ENCODE data around the gene ZNF385B. TPM values are rescaled to one million over a fixed set of nuclear protein-coding genes. Genes with fewer than 3 reads are reported as not detected.

The ZNF385B gene
- total and polyA plus RNA-seq, 10 of the 15 experiments (the other 5 are each of a cell fraction or from before 2014, with no cell fraction given): not detected

DNA sequence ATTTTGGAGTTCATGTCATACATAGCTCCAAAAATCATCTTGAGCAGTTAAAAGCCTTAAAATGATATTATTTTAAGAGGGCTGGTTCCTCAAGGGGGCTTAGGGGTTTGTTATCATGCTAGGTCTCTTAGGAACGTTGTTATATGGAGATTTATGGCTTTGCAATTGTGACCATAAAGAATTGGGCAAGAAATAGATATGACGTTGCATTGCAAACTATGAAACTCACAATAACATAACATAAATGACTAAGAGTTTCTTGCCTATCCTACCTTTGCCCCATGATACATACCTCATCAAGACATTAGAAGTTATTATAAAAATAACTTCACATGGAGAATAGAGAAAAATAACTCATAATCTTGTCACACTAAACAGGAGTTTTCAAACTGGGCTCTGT, 390.4 kb downstream of the ZNF385B start (continued):
- TF ChIP-seq, protein P1, sequence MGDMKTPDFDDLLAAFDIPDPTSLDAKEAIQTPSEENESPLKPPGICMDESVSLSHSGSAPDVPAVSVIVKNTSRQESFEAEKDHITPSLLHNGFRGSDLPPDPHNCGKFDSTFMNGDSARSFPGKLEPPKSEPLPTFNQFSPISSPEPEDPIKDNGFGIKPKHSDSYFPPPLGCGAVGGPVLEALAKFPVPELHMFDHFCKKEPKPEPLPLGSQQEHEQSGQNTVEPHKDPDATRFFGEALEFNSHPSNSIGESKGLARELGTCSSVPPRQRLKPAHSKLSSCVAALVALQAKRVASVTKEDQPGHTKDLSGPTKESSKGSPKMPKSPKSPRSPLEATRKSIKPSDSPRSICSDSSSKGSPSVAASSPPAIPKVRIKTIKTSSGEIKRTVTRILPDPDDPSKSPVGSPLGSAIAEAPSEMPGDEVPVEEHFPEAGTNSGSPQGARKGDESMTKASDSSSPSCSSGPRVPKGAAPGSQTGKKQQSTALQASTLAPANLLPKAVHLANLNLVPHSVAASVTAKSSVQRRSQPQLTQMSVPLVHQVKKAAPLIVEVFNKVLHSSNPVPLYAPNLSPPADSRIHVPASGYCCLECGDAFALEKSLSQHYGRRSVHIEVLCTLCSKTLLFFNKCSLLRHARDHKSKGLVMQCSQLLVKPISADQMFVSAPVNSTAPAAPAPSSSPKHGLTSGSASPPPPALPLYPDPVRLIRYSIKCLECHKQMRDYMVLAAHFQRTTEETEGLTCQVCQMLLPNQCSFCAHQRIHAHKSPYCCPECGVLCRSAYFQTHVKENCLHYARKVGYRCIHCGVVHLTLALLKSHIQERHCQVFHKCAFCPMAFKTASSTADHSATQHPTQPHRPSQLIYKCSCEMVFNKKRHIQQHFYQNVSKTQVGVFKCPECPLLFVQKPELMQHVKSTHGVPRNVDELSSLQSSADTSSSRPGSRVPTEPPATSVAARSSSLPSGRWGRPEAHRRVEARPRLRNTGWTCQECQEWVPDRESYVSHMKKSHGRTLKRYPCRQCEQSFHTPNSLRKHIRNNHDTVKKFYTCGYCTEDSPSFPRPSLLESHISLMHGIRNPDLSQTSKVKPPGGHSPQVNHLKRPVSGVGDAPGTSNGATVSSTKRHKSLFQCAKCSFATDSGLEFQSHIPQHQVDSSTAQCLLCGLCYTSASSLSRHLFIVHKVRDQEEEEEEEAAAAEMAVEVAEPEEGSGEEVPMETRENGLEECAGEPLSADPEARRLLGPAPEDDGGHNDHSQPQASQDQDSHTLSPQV (IDR thresholded peaks at IDR 0.05): no peak
- TF ChIP-seq FOXM1 (IDR thresholded peaks at IDR 0.05; ENCODE audit: low read depth, low read length) (no peak), BACH1 (IDR thresholded peaks at IDR 0.05; ENCODE audit: borderline replicate concordance) (no peak)
- TF ChIP-seq, protein P2, sequence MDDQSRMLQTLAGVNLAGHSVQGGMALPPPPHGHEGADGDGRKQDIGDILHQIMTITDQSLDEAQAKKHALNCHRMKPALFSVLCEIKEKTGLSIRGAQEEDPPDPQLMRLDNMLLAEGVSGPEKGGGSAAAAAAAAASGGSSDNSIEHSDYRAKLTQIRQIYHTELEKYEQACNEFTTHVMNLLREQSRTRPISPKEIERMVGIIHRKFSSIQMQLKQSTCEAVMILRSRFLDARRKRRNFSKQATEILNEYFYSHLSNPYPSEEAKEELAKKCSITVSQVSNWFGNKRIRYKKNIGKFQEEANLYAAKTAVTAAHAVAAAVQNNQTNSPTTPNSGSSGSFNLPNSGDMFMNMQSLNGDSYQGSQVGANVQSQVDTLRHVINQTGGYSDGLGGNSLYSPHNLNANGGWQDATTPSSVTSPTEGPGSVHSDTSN (IDR thresholded peaks at IDR 0.05; ENCODE audit: insufficient replicate concordance, low read depth, low read length): no peak

DNA sequence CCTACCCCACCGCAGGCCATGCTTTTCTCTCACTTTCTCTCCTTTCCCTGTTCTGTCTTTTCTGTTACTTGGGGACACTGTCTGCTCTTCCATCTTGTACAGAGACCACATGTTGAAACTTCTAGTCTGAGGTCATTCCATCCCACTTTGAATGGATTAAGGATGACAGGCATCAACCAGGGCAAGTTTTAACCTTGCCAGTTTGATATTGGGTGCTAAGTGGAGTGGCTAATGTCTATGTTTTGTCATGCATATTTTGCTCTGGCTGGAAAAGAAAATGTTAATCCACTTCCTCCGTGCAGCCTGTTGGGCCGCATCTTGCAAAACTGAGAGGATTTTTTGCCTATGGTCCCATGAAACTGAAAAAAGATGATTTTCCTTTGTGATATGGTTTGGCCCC, 391.3 kb downstream of the ZNF385B start:
- no TSS peak for BruUV-seq (replicated peaks)
- FAIRE-seq: no peak

More for the DNA sequence above, 391.3 kb downstream of the ZNF385B start:
- no peaks in the 10 kb centered on the region for H3K27me3 ChIP-seq (replicated peaks in 1 of 2; ENCODE audit: control insufficient read depth in 2 of 2, insufficient read depth in 2 of 2, low read length in 1 of 2)
- TF ChIP-seq, protein P3, sequence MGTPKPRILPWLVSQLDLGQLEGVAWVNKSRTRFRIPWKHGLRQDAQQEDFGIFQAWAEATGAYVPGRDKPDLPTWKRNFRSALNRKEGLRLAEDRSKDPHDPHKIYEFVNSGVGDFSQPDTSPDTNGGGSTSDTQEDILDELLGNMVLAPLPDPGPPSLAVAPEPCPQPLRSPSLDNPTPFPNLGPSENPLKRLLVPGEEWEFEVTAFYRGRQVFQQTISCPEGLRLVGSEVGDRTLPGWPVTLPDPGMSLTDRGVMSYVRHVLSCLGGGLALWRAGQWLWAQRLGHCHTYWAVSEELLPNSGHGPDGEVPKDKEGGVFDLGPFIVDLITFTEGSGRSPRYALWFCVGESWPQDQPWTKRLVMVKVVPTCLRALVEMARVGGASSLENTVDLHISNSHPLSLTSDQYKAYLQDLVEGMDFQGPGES (IDR thresholded peaks at IDR 0.05): no peak
- TF ChIP-seq, protein P4, sequence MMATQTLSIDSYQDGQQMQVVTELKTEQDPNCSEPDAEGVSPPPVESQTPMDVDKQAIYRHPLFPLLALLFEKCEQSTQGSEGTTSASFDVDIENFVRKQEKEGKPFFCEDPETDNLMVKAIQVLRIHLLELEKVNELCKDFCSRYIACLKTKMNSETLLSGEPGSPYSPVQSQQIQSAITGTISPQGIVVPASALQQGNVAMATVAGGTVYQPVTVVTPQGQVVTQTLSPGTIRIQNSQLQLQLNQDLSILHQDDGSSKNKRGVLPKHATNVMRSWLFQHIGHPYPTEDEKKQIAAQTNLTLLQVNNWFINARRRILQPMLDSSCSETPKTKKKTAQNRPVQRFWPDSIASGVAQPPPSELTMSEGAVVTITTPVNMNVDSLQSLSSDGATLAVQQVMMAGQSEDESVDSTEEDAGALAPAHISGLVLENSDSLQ (IDR thresholded peaks at IDR 0.05): no peak
- TF ChIP-seq, protein P5, sequence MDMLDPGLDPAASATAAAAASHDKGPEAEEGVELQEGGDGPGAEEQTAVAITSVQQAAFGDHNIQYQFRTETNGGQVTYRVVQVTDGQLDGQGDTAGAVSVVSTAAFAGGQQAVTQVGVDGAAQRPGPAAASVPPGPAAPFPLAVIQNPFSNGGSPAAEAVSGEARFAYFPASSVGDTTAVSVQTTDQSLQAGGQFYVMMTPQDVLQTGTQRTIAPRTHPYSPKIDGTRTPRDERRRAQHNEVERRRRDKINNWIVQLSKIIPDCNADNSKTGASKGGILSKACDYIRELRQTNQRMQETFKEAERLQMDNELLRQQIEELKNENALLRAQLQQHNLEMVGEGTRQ (IDR thresholded peaks at IDR 0.05; ENCODE audit: borderline replicate concordance, low read depth, low read length): no peak
- TF ChIP-seq NR2C1 (IDR thresholded peaks at IDR 0.05): no peak
- TF ChIP-seq NFXL1 (IDR thresholded peaks at IDR 0.05; ENCODE audit: borderline replicate concordance): no peak
- TF ChIP-seq POLR2AphosphoS5 (IDR thresholded peaks at IDR 0.05; ENCODE audit: low read length): no peak
- TF ChIP-seq CBFB (IDR thresholded peaks at IDR 0.05; ENCODE audit: low read depth): no peak
- no peak for TF ChIP-seq NBN (IDR thresholded peaks at IDR 0.05)
- no peak for ATAC-seq
- H3K9ac ChIP-seq (ENCODE audit: control insufficient read depth, insufficient read depth, low read length): no peak overlapping the region
- intact Hi-C loops (cut with micrococcal nuclease; ENCODE audit: unreplicated experiment) (no loop called here), in situ Hi-C loops (cut with MboI) (no loop called here)
- H2AFZ ChIP-seq (ENCODE audit: control insufficient read depth, low read depth, low read length): no peak overlapping the region
- no peaks in the 10 kb centered on the region for H3K4me1 ChIP-seq (ENCODE audit: control insufficient read depth, insufficient read depth, low read length)
- H3K4me3 ChIP-seq: no peak overlapping the region
- H3K36me3 ChIP-seq (ENCODE audit: control insufficient read depth in 2 of 2, insufficient read depth in 2 of 2, low read length in 1 of 2): no peaks in the 10 kb centered on the region
- H3K27ac ChIP-seq (ENCODE audit: control insufficient read depth, insufficient read depth): no peak overlapping the region
- ChIA-PET RAD21 (ENCODE audit: unreplicated experiment) (no interaction called here), POLR2A (no interaction called here), CTCF (no interaction called here), SMC1A (ENCODE audit: uncharacterized antibody, unreplicated experiment) (interaction anchor here (0.8 kb wide), 1 partner anchor 9 kb away, joined by 3 read pairs; no protein-coding TSS in a partner anchor)
- H3K9me3 ChIP-seq (replicated peaks; ENCODE audit: control insufficient read depth, insufficient read depth, low read length): no peaks in the 10 kb centered on the region
- no peaks in the 10 kb centered on the region for H3K79me2 ChIP-seq (ENCODE audit: control insufficient read depth, insufficient read depth, low read length)
- DNase-seq (ENCODE audit: low read depth, low spot score): no peak
- no peaks in the 10 kb centered on the region for H4K20me1 ChIP-seq (ENCODE audit: control insufficient read depth, insufficient read depth)
- no peak overlapping the region for H3K4me2 ChIP-seq (ENCODE audit: control insufficient read depth, insufficient read depth)
- WGBS (ENCODE audit: insufficient coverage, insufficient replicate concordance, low lambda C conversion rate, missing lambda C conversion rate): 67% methylated on average over 3 of the region's 3 CpGs
